G401.6 (cell line): ENCODE measurements around the gene RAB8B.

ENCODE experiments used
- FAIRE-seq: peaks from 2 replicates; lab custom pipeline; 2012; peaks lifted over from hg19 to GRCh38; lab: Jason Lieb, UNC

Gene RAB8B

DNA sequence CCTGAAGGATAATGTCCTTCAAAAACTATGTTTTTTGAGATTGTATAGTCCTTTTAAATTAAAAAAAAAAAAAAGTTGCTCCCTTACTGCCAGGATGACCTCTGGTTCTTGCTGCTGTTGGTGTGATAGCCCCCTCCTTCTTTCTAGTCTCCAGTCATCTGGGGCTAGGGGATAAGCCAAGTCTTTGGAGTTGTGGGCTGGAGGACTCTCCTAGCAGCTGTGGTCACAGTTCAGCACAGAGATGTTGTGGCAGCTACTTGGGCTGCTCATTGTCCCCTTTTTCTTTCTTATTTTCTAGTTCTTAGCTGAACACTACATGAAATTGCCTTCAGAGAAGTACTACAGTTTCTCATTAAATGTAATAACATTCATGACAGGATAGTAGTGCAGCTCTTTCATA is 48.8 kb downstream of the RAB8B start:
- no peak for FAIRE-seq

- FAIRE-seq, result no peak
Observed at GRCh38 chr15:63238796-63239195, 49.4 kb downstream of the RAB8B start.

DNA sequence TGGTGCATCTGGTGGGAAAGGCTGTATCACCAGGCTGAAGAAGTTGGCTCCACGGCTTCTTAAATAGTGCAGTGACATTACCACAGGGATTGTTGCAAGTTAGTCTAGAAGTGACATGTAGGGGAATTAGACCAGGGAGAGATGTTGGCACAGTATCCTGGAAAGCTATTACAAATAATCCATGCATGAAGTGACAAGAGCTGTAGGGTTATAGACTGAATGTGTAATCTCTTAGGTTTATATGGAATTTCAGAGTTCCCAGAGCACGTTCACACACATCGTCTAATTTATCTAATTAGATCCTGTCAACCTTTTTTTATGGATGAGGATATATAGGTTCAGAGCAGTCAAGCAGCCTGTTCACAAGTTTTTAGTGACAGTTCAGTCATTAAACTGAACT is 50.7 kb downstream of the RAB8B start:
- no peak for FAIRE-seq

- FAIRE-seq, result no peak
Observed at GRCh38 chr15:63241316-63241715, 51.9 kb downstream of the RAB8B start.

- FAIRE-seq, result no peak
Observed at GRCh38 chr15:63243101-63243500, 53.7 kb downstream of the RAB8B start.

GRCh38 chr15:63243776-63244175 is 54.4 kb downstream of the RAB8B start:
- FAIRE-seq, result no peak

GRCh38 chr15:63244399-63244798 is 55.0 kb downstream of the RAB8B start:
- FAIRE-seq, result no peak

DNA sequence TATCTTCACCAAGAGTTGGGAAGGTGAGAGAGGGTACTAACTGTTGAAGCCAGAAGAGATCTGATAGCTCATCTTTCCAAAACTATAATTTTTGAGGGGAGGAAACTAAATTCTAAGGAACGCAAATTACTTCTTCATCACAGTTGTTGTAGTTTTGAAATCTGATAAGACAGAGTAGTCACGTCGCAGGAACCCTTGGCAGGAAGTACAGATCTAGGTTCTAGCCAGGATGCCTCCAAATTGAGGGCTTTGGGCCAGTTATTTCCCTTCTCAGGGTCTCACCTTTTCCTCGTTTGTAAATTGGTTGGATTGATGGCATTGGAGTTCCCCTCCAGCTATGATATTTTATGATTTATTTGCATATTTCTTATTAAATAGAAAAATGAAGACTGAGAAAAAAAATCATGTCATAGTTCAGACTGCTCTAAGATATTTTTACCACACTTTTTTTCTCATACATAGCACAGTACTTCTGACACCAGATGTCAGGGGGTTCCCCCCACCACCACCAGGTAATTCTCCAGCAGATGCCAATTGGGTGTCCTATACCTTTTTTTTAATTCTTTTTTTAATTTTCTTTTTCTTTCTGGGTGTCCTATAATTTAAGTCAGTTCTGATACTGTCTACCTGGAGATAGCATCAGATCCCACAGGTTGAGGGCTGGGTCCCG is 55.7 kb downstream of the RAB8B start:
- no peak for FAIRE-seq

- no peak for FAIRE-seq
Observed at GRCh38 chr15:63246691-63247469, 57.5 kb downstream of the RAB8B start.

GRCh38 chr15:63250312-63250965 is 61.0 kb downstream of the RAB8B start:
- FAIRE-seq, result no peak

- FAIRE-seq, result no peak
Observed at GRCh38 chr15:63251701-63252100, 62.3 kb downstream of the RAB8B start.

- no peak for FAIRE-seq
Observed at GRCh38 chr15:63252292-63252691, 62.9 kb downstream of the RAB8B start.

GRCh38 chr15:63254991-63255390 is 65.6 kb downstream of the RAB8B start:
- FAIRE-seq, result no peak

GRCh38 chr15:63255489-63255990 is 66.1 kb downstream of the RAB8B start:
- no peak for FAIRE-seq

DNA sequence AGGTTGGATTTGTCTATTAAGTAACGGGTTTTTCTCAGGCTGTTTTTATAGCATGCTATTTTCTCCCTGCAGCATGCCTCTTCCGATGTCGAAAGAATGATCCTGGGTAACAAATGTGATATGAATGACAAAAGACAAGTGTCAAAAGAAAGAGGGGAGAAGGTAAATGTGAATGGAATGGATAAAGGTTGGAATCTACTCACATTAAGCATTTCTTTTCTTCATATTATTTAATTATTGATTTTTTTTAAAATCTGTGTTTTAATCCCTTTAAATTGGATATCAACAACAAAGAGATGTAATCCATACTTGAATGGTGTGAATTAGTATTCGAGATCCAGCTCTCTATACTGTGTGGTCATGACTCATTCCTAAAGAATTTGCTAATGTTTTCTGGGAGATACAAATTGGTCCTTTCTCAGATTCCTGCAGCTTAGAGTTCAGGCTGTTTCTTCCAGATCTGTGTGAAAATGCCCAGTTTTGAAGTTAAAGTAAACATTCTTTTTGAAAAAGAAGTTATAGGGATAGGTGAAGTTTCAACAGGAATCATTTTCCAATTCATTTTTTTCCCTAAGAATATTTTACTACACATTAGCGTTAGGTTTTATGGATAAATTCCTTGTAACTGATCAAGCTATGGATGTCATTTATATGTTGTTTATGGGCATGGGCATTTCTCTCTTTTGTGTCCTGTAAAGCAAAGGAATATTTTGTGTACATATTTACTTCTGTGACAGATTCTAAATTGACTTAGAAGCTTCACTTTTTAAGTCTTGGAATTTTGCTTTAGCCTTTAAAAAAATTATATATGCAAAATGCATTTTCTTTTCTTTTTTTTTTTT is 67.2 kb downstream of the RAB8B start:
- FAIRE-seq, result peak; percentile 85

DNA sequence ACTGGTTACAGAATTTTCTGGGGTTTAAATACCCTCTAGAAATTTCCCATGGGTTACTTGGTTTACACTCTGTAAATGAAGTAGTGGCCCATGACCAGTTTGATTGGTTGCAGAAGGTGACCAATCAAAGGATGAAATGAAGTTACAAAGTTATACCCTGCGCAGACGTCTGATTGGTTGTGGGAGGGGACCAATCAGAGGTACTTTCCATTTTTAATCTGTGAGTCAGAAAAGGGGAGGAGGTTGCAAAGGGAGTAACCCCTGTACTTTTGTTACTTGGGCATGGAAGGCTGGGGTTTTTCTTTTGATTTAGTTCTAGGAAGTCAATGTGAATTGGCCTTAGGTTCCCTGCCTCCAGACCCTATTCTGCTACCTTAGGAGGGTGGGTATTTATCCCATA is 69.3 kb downstream of the RAB8B start:
- FAIRE-seq, result no peak

GRCh38 chr15:63260791-63261190 is 71.4 kb downstream of the RAB8B start:
- FAIRE-seq, result no peak

DNA sequence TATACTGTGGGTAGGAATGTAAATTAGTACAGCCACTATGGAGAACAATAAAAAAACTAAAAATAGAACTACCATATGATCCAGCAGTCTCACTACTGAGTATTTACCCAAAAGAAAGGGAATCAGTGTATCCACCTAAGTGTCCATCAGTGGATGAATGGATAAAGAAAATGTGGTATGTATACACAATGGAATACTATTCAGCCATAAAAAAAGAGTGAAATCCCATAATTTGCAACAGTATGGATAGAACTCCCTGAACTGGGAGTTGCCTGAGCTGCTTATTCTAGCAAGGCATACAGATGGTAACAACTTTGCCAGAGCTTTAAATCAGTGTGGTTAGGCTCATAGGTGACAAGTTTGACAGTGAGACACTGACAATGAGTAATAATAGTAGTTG is 71.9 kb downstream of the RAB8B start:
- FAIRE-seq, result no peak

- FAIRE-seq, result no peak
Observed at GRCh38 chr15:63263519-63263918, 74.1 kb downstream of the RAB8B start.

GRCh38 chr15:63264688-63265293 is 75.4 kb downstream of the RAB8B start:
- FAIRE-seq, result no peak

GRCh38 chr15:63274427-63274826 is 85.0 kb downstream of the RAB8B start:
- no peak for FAIRE-seq
